GM23338 (cell line): ENCODE data around the gene RBKS. TPM values are rescaled to one million over a fixed set of nuclear protein-coding genes. Genes with fewer than 3 reads are reported as not detected.

Experiments used
- ATAC-seq: fragments of 200-7000 bp; cut with Tn5 transposase; 3 replicates; pipeline ENCODE4 v1.9.1; 2020
- DNase-seq: peaks from one replicate; pipeline ENCODE4 v3.0.0-alpha.2; 2015; ENCODE audit warnings: low spot score
- H2AFZ ChIP-seq: fragments of 200-600 bp; sonication (generic); 2 replicates; pipeline ENCODE4 v1.8.0; 2016; ENCODE audit warnings: antibody characterized with exemption, mild to moderate bottlenecking, moderate library complexity
- H3F3A ChIP-seq: fragments of 200-600 bp; sonication (generic); replicated peaks from 2 replicates; pipeline ENCODE4 v1.8.0; 2017; ENCODE audit warnings: antibody characterized with exemption, mixed run types, low read depth
- H3K27ac ChIP-seq: fragments of 200-600 bp; sonication (generic); 2 replicates; pipeline ENCODE4 v1.6.1; 2016; ENCODE audit warnings: low read depth
- H3K27me3 ChIP-seq: fragments of 200-600 bp; sonication (generic); 2 replicates; pipeline ENCODE4 v1.8.0; 2016; ENCODE audit warnings: mild to moderate bottlenecking, mixed run types, moderate library complexity; ENCODE audit not compliant: insufficient read depth
- H3K36me3 ChIP-seq: fragments of 200-600 bp; sonication (generic); 2 replicates; pipeline ENCODE4 v1.8.0; 2016; ENCODE audit warnings: mild to moderate bottlenecking; ENCODE audit not compliant: insufficient read depth
- H3K4me1 ChIP-seq: fragments of 200-600 bp; sonication (generic); 2 replicates; pipeline ENCODE4 v1.8.0; 2016; ENCODE audit warnings: mild to moderate bottlenecking, moderate library complexity; ENCODE audit not compliant: insufficient read depth
- H3K4me2 ChIP-seq: fragments of 200-600 bp; sonication (generic); 2 replicates; pipeline ENCODE4 v1.7.1; 2017; ENCODE audit warnings: mixed run types
- H3K4me3 ChIP-seq: fragments of 200-600 bp; sonication (generic); 2 replicates; pipeline ENCODE4 v1.6.1; 2016; ENCODE audit warnings: mixed run types
- H3K79me2 ChIP-seq: fragments of 200-600 bp; sonication (generic); replicated peaks from 2 replicates; pipeline ENCODE4 v1.8.0; 2017; ENCODE audit warnings: mild to moderate bottlenecking; ENCODE audit not compliant: insufficient read depth
- H3K9me2 ChIP-seq: fragments of 200-600 bp; sonication (generic); 2 replicates; pipeline ENCODE4 v1.8.0; 2017; ENCODE audit not compliant: insufficient read depth
- H4K20me1 ChIP-seq: fragments of 200-600 bp; sonication (generic); replicated peaks from 2 replicates; pipeline ENCODE4 v1.8.0; 2017; ENCODE audit warnings: mild to moderate bottlenecking; ENCODE audit not compliant: insufficient read depth
- H3K27ac Mint-ChIP-seq: 2 replicates; pipeline ENCODE4 v1.8.0; 2020; ENCODE audit warnings: inconsistent platforms, mild to moderate bottlenecking, moderate library complexity, mixed read lengths
- H3K27me3 Mint-ChIP-seq: 3 replicates; pipeline ENCODE4 v1.8.0; 2022; ENCODE audit warnings: low read depth, mild to moderate bottlenecking, moderate library complexity, mixed read lengths, inconsistent platforms; ENCODE audit not compliant: insufficient read depth, poor library complexity
- H3K36me3 Mint-ChIP-seq: 3 replicates; pipeline ENCODE4 v1.8.0; 2021; ENCODE audit warnings: low read depth, mild to moderate bottlenecking, inconsistent platforms, moderate library complexity, mixed read lengths
- H3K4me1 Mint-ChIP-seq: 3 replicates; pipeline ENCODE4 v1.8.0; 2020; ENCODE audit warnings: mild to moderate bottlenecking, inconsistent platforms, mixed read lengths
- H3K4me3 Mint-ChIP-seq: 3 replicates; pipeline ENCODE4 v1.8.0; 2021; ENCODE audit warnings: moderate library complexity, mild to moderate bottlenecking, inconsistent platforms, mixed read lengths
- H3K9me3 Mint-ChIP-seq: 3 replicates; pipeline ENCODE4 v1.8.0; 2020; ENCODE audit warnings: moderate library complexity, mild to moderate bottlenecking, inconsistent platforms, mixed read lengths
- CTCF ChIP-seq, 2 experiments: fragments of 200-600 bp in 1 of 2; sonication (generic) in 1 of 2; conservative IDR thresholded peaks; 2 replicates each; pipeline versions ENCODE4 v1.5.1 to v1.6.1; 2016 to 2017; ENCODE audit warnings: antibody characterized with exemption in 2 of 2, low read depth in 2 of 2, mild to moderate bottlenecking in 2 of 2, moderate library complexity in 1 of 2
- ETS1 ChIP-seq: IDR thresholded peaks from 2 replicates; pipeline ENCODE4 v1.6.1; 2016; ENCODE audit warnings: antibody characterized with exemption
- EZH2 ChIP-seq: fragments of 200-600 bp; sonication (generic); IDR thresholded peaks from one replicate; pipeline ENCODE4 v1.8.0; 2017; ENCODE audit warnings: antibody characterized with exemption, mild to moderate bottlenecking, low read depth; ENCODE audit not compliant: unreplicated experiment
- EZH2phosphoT487 ChIP-seq: fragments of 200-600 bp; sonication (generic); IDR thresholded peaks from one replicate; pipeline ENCODE4 v1.8.1; 2018; ENCODE audit warnings: antibody characterized with exemption; ENCODE audit not compliant: unreplicated experiment
- JUNB ChIP-seq: IDR thresholded peaks from one replicate; pipeline ENCODE4 v1.6.1; 2016; ENCODE audit warnings: antibody characterized with exemption; ENCODE audit not compliant: unreplicated experiment
- NANOG ChIP-seq: IDR thresholded peaks from 2 replicates; pipeline ENCODE4 v1.6.1; 2016; ENCODE audit warnings: antibody characterized with exemption, borderline replicate concordance
- POLR2AphosphoS5 ChIP-seq: IDR thresholded peaks from 2 replicates; pipeline ENCODE4 v1.6.1; 2016; ENCODE audit warnings: antibody characterized with exemption, low read depth
- ZNF114 ChIP-seq: fragments of 250-450 bp; sonication (Bioruptor Pico); IDR thresholded peaks from 2 replicates; pipeline ENCODE4 v1.5.0; 2020; ENCODE audit warnings: mild to moderate bottlenecking, moderate library complexity
- ZNF331 ChIP-seq: fragments of 250-450 bp; sonication (Bioruptor Pico); IDR thresholded peaks from 2 replicates; pipeline ENCODE4 v1.5.0; 2020; ENCODE audit warnings: low read depth, mild to moderate bottlenecking, moderate library complexity
- ZNF462 ChIP-seq: fragments of 250-450 bp; sonication (Bioruptor Pico); IDR thresholded peaks from 2 replicates; pipeline ENCODE4 v1.5.0; 2020; ENCODE audit warnings: mild to moderate bottlenecking, moderate library complexity
- polyA plus RNA-seq: library from polyadenylated mRNA; unstranded; fragments of >200 nt; fragmentation: Nextera tagmentation; extraction: Ambion mirVana; gene quantifications from 2 replicates; pipeline ENCODE4 v1.2.1, GENCODE V29; 2016
- total RNA-seq: library from RNA; depleted of rRNA; stranded (reverse); fragments of >200 nt; shearing (Covaris generic); gene quantifications from 2 replicates; pipeline ENCODE4 v1.2.3, GENCODE V29; 2014

The RBKS gene
- total and polyA plus RNA-seq, 2 experiments from 2014 or later: 1.3 to 1.5 TPM

- no peak for ATAC-seq
- no peaks in the 10 kb centered on the region for H3F3A ChIP-seq
- peak overlapping the region; percentile 28; the same call in 1 of the 2 replicates for H2AFZ ChIP-seq
- Mint-ChIP-seq H3K4me1 (peaks cover 5% of the 10 kb centered on the region), H3K27me3 (no peaks in the 10 kb centered on the region), H3K4me3 (no peak overlapping the region), H3K36me3 (peaks cover 2% of the 10 kb centered on the region; the same call in 2 of the 3 replicates), H3K9me3 (peaks cover 18% of the 10 kb centered on the region; the same call in 2 of the 3 replicates), H3K27ac (no peak overlapping the region)
- H3K27me3 ChIP-seq: no peaks in the 10 kb centered on the region
- no peaks in the 10 kb centered on the region for H3K36me3 ChIP-seq
- no peak overlapping the region for H3K4me2 ChIP-seq
- H3K79me2 ChIP-seq: no peaks in the 10 kb centered on the region
- H4K20me1 ChIP-seq: no peaks in the 10 kb centered on the region
- H3K4me3 ChIP-seq: no peak overlapping the region
- H3K4me1 ChIP-seq: no peaks in the 10 kb centered on the region
- no peak for DNase-seq
- 0 out of 2 replicates have a peak, but pooled peaks cover 3% of the 10 kb centered on the region for H3K9me2 ChIP-seq
- TF ChIP-seq NANOG: no peak
- H3K27ac ChIP-seq: no peak overlapping the region
Measured at GRCh38 chr2:27742571-27742970, 147.6 kb downstream of the RBKS start.

- H3K4me1 Mint-ChIP-seq: peaks cover 5% of the 10 kb centered on the region
- H3K27me3 Mint-ChIP-seq: no peaks in the 10 kb centered on the region
- H3K9me2 ChIP-seq: 0 out of 2 replicates have a peak, but pooled peaks cover 3% of the 10 kb centered on the region
- TF ChIP-seq NANOG (no peak), POLR2AphosphoS5 (no peak), EZH2 (no peak), ZNF462 (CRISPR knock-in tag) (no peak), ZNF114 (CRISPR knock-in tag) (no peak), CTCF (conservative IDR thresholded peaks at IDR 0.05; ENCODE audit: low read depth in 2 of 2) (no peak), ZNF331 (no peak), JUNB (no peak), ETS1 (no peak), EZH2phosphoT487 (no peak)
Measured at GRCh38 chr2:27741673-27742072, 148.5 kb downstream of the RBKS start.

More at GRCh38 chr2:27741673-27742072, 148.5 kb downstream of the RBKS start:
- peaks cover 18% of the 10 kb centered on the region; the same call in 2 of the 3 replicates for H3K9me3 Mint-ChIP-seq
- H3K36me3 Mint-ChIP-seq: peaks cover 2% of the 10 kb centered on the region; the same call in 2 of the 3 replicates
- Histone ChIP-seq H4K20me1 (no peaks in the 10 kb centered on the region), H3K36me3 (no peaks in the 10 kb centered on the region), H3K4me3 (no peak overlapping the region), H3K4me1 (no peaks in the 10 kb centered on the region), H3F3A (0 out of 2 replicates have a peak, but pooled peaks cover 1% of the 10 kb centered on the region), H2AFZ (no peak overlapping the region), H3K27ac (no peak overlapping the region), H3K4me2 (no peak overlapping the region), H3K27me3 (no peaks in the 10 kb centered on the region), H3K79me2 (no peaks in the 10 kb centered on the region)
- no peak overlapping the region for H3K27ac Mint-ChIP-seq
- DNase-seq (no peak), ATAC-seq (no peak)
- H3K4me3 Mint-ChIP-seq: no peak overlapping the region
